Neuronal stem cell (in vitro differentiated cells): ENCODE measurements around the gene SASS6.

ENCODE experiments used
- DNase-seq: peaks from one replicate; pipeline ENCODE4 v3.0.0-alpha.2; 2013; ENCODE audit warnings: low spot score
- H2AFZ ChIP-seq: one replicate; pipeline ENCODE4 v1.6.1; 2013; ENCODE audit warnings: mild to moderate bottlenecking, low read length, inconsistent platforms
- H2AK5ac ChIP-seq: 2 replicates; pipeline ENCODE4 v1.6.1; 2013; ENCODE audit warnings: low read depth, mild to moderate bottlenecking, inconsistent platforms, low read length, moderate library complexity, mixed read lengths
- H2BK120ac ChIP-seq: 2 replicates; pipeline ENCODE4 v1.6.1; 2013; ENCODE audit warnings: low read depth, mild to moderate bottlenecking, inconsistent platforms, low read length, moderate library complexity, mixed read lengths
- H2BK12ac ChIP-seq: one replicate; pipeline ENCODE4 v1.6.1; 2013; ENCODE audit warnings: low read length, inconsistent platforms
- H2BK15ac ChIP-seq: 2 replicates; pipeline ENCODE4 v1.6.1; 2013; ENCODE audit warnings: mild to moderate bottlenecking, low read length, inconsistent platforms, mixed read lengths
- H2BK5ac ChIP-seq: one replicate; pipeline ENCODE4 v1.6.1; 2013; ENCODE audit warnings: inconsistent platforms, mild to moderate bottlenecking, low read length, moderate library complexity
- H3K14ac ChIP-seq: one replicate; pipeline ENCODE4 v1.6.1; 2013; ENCODE audit warnings: low read length, inconsistent platforms
- H3K18ac ChIP-seq: 2 replicates; pipeline ENCODE4 v1.6.1; 2013; ENCODE audit warnings: low read length, inconsistent platforms
- H3K23ac ChIP-seq: 2 replicates; pipeline ENCODE4 v1.6.1; 2013; ENCODE audit warnings: low read depth, mild to moderate bottlenecking, mixed read lengths, low read length, inconsistent platforms; ENCODE audit not compliant: poor library complexity
- H3K27ac ChIP-seq: replicated peaks from 3 replicates; pipeline ENCODE4 v1.5.1; 2013; ENCODE audit warnings: low read length, inconsistent platforms
- H3K27me3 ChIP-seq, 3 experiments: 2 replicates each; pipeline ENCODE4 v1.6.1; 2013; ENCODE audit warnings: low read length in 3 of 3, mild to moderate bottlenecking in 2 of 3, inconsistent platforms in 1 of 3, low read depth in 1 of 3, mixed read lengths in 1 of 3, moderate library complexity in 1 of 3; ENCODE audit not compliant: control insufficient read depth in 3 of 3, insufficient read depth in 3 of 3
- H3K36me3 ChIP-seq, 2 donors: replicated peaks in 1 of 2; 2 replicates each; pipeline ENCODE4 v1.6.1; 2013; ENCODE audit warnings: low read length in 2 of 2; ENCODE audit not compliant: control insufficient read depth in 2 of 2, insufficient read depth in 2 of 2
- H3K4ac ChIP-seq: 2 replicates; pipeline ENCODE4 v1.6.1; 2013; ENCODE audit warnings: inconsistent platforms, mild to moderate bottlenecking, low read length, moderate library complexity
- H3K4me1 ChIP-seq, 2 donors: 1 replicate in 1 of 2; 2 replicates in 1 of 2; pipeline ENCODE4 v1.6.1; 2013; ENCODE audit warnings: low read length in 2 of 2, low read depth in 1 of 2; ENCODE audit not compliant: control insufficient read depth in 2 of 2, insufficient read depth in 1 of 2
- H3K4me2 ChIP-seq: one replicate; pipeline ENCODE4 v1.6.1; 2013; ENCODE audit warnings: mild to moderate bottlenecking, low read length, inconsistent platforms; ENCODE audit not compliant: insufficient read depth, poor library complexity, severe bottlenecking
- H3K4me3 ChIP-seq, 2 donors: 2 replicates each; pipeline ENCODE4 v1.5.1; 2013; ENCODE audit warnings: low read length in 2 of 2, mild to moderate bottlenecking in 2 of 2, inconsistent platforms in 1 of 2, moderate library complexity in 1 of 2
- H3K79me1 ChIP-seq: one replicate; pipeline ENCODE4 v1.6.1; 2013; ENCODE audit warnings: low read depth, mild to moderate bottlenecking, inconsistent platforms, low read length, moderate library complexity
- H3K9ac ChIP-seq: one replicate; pipeline ENCODE4 v1.6.1; 2013; ENCODE audit warnings: mild to moderate bottlenecking, low read depth, low read length, inconsistent platforms; ENCODE audit not compliant: poor library complexity
- H3K9me3 ChIP-seq, 2 donors: replicated peaks in 1 of 2; 2 replicates each; pipeline versions ENCODE3 to v1.6.1; 2013; ENCODE audit warnings: low read length in 2 of 2, mild to moderate bottlenecking in 2 of 2, inconsistent platforms in 1 of 2, low read depth in 1 of 2, mixed read lengths in 1 of 2, moderate library complexity in 1 of 2; ENCODE audit not compliant: control insufficient read depth in 2 of 2, insufficient read depth in 1 of 2
- H4K8ac ChIP-seq: one replicate; pipeline ENCODE4 v1.6.1; 2013; ENCODE audit warnings: low read depth, mild to moderate bottlenecking, inconsistent platforms, low read length, moderate library complexity
- H4K91ac ChIP-seq: one replicate; pipeline ENCODE4 v1.6.1; 2013; ENCODE audit warnings: low read length, low read depth, mild to moderate bottlenecking, inconsistent platforms; ENCODE audit not compliant: poor library complexity
- WGBS, 2 donors: extraction: QIAGEN DNeasy Blood & Tissue Kit; methylation state at CpG; one replicate each; pipeline ENCODE4 v1.1.7; 2013; ENCODE audit warnings: missing lambda C conversion rate in 2 of 2, mixed read lengths in 1 of 2; ENCODE audit not compliant: insufficient read length in 2 of 2, insufficient replicate concordance in 1 of 2; ENCODE audit errors: extremely low coverage in 2 of 2; 5-methylcytosine and 5-hydroxymethylcytosine counted together

Gene SASS6

DNA sequence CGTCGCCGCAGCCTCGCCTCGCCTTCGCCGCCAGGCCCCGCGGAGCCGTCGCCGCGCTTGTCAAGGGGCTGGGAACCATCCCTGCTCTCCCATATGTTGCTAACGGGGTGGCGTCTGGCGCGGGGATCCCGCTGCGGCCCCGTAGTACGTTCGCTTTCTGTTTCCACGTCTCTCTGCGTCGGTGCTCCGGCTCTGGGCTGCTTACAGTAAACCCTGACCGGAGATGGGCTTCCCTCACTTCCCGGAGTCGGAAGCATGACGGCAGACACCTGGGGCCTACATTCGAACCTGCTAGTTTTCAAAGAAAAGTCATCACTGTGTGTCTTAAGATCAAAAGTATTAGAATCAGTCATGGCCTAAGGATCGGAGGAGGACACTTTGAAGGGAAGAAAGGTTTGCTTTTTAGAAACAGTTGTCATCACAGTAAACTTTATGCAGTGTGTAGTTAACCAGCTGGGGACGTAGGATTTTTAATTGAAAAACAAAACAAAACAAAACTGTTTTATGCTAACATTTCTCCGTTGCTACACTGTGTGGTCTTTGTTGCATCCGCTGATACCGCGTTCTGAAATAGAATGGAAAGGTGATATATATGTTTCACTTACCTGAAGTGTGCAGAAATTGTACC, 94.0 kb downstream of the SASS6 start:
- WGBS, 2 donors: no CpG with 5 or more reads among the region's 37 CpGs

DNA sequence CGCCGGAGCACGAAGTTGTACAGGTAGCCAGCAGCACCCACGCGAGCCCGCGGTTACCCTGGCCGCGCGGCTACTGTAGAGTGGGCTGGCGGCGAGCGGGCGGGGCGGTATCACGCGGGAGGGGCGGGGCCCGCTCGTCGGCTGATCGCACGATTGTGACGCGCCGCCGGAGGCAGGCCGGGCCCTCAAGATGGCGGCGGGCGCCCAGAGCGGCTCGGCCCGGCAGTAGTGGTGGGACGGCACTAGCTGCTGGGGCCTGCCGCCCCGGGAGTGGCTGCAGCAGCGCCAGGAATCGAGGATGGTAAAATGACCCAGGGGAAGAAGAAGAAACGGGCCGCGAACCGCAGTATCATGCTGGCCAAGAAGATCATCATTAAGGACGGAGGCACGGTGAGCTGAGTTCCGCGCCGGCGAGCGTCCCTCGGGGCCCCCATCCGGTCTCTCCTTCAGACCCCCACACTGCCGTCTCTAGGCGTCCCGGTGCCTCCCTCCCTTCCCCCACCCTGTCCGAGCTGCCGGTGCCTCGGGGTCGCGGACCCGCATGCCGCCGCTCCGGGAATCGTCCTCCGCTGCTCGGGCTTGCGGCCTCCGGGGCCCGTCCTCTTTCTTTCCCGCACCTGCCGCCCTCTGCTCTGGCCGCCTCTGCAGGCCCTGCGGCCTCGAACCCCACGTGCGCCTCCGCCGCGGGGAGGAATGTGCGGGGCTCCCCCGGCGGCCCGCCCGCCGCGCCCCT, 94.6 kb downstream of the SASS6 start:
- DNase-seq: peak; percentile 78
- Histone ChIP-seq H3K36me3 (peaks cover 0 to 5% of the 10 kb centered on the region in 2 donors), H4K91ac (peak overlapping the region; percentile 53), H3K4me1 (peaks cover 2% of the 10 kb centered on the region in 2 donors), H3K14ac (peak overlapping the region; percentile 97), H2BK12ac (peak overlapping the region; percentile 58), H3K27me3 (no peaks in the 10 kb centered on the region), H2AFZ (peak overlapping the region; percentile 93), H3K4me2 (peak overlapping the region; percentile 58), H4K8ac (no peak overlapping the region), H2AK5ac (peak overlapping the region; percentile 92), H2BK5ac (peak overlapping the region; percentile 98), H2BK120ac (peak overlapping the region; percentile 4), H3K4me3 (peak overlapping the region; percentile 75 to 96), H2BK15ac (peak overlapping the region; percentile 92), H3K18ac (peak overlapping the region; percentile 99), H3K9me3 (no peaks in the 10 kb centered on the region), H3K27ac (peak overlapping the region; percentile 96), H3K79me1 (peaks cover 13% of the 10 kb centered on the region), H3K4ac (peak overlapping the region; percentile 93), H3K23ac (peak overlapping the region; percentile 99), H3K9ac (peak overlapping the region; percentile 93)
- no CpG with 5 or more reads among the region's 87 CpGs for WGBS, 2 donors

More for the DNA sequence above, 94.0 kb downstream of the SASS6 start:
- Histone ChIP-seq H3K79me1 (peaks cover 13% of the 10 kb centered on the region), H2AFZ (peak overlapping the region; percentile 93), H3K4me3 (peak overlapping the region; percentile 75 to 96), H3K4ac (peak overlapping the region; percentile 55), H2BK5ac (peak overlapping the region; percentile 98), H2BK120ac (peak overlapping the region; percentile 4), H2BK15ac (no peak overlapping the region), H3K18ac (peak overlapping the region; percentile 99), H3K27ac (peak overlapping the region; percentile 96), H4K8ac (no peak overlapping the region), H3K14ac (peak overlapping the region; percentile 97), H3K4me2 (peak overlapping the region; percentile 46), H3K36me3 (peaks cover 0 to 11% of the 10 kb centered on the region in 2 donors), H2AK5ac (peak overlapping the region; percentile 92), H3K27me3 (no peaks in the 10 kb centered on the region), H3K9me3 (peaks cover 0 to 3% of the 10 kb centered on the region in 2 donors), H3K4me1 (peaks cover 2% of the 10 kb centered on the region in 2 donors), H2BK12ac (peak overlapping the region; percentile 58), H3K9ac (peak overlapping the region; percentile 93), H3K23ac (peak overlapping the region; percentile 99), H4K91ac (no peak overlapping the region)
- DNase-seq: no peak

DNA sequence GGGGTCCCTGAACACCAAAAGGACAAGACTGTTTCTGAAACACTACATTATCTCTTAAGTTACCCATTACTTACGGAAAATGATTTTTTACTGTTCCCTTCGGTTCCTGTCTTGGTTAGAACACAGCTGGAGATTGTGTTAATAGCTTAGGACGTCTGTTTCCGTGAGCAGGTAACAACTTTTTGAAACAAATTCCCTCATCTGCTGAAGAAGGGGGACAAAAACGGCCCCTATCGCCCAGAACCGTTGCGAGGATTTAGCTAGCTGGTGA, 95.1 kb downstream of the SASS6 start:
- no peak overlapping the region for H2BK120ac ChIP-seq
- no peak overlapping the region for H3K4ac ChIP-seq
- H3K23ac ChIP-seq: peak overlapping the region; percentile 99
- H3K27ac ChIP-seq: peak overlapping the region; percentile 2
- H3K4me2 ChIP-seq: peak overlapping the region; percentile 58
- H3K4me1 ChIP-seq: peaks cover 2% of the 10 kb centered on the region in 2 donors
- H3K9me3 ChIP-seq: no peaks in the 10 kb centered on the region
- no peak for DNase-seq
- peak overlapping the region; percentile 83 for H2BK15ac ChIP-seq
- H2BK5ac ChIP-seq: no peak overlapping the region
- H2AFZ ChIP-seq: peak overlapping the region; percentile 93
- peak overlapping the region; percentile 55 for H3K18ac ChIP-seq
- no peak overlapping the region for H2BK12ac ChIP-seq
- H4K8ac ChIP-seq: no peak overlapping the region
- H3K4me3 ChIP-seq: peak overlapping the region; percentile 75 to 96
- H3K36me3 ChIP-seq: peaks cover 0 to 2% of the 10 kb centered on the region in 2 donors
- H3K79me1 ChIP-seq: peaks cover 10% of the 10 kb centered on the region
- H3K9ac ChIP-seq: peak overlapping the region; percentile 93
- no peaks in the 10 kb centered on the region for H3K27me3 ChIP-seq
- no CpG with 5 or more reads among the region's 8 CpGs for WGBS, 2 donors
- H2AK5ac ChIP-seq: no peak overlapping the region
- H4K91ac ChIP-seq: no peak overlapping the region
- no peak overlapping the region for H3K14ac ChIP-seq
